GM19238 (cell line): ENCODE data around the gene RNPEPL1.

Experiments
- DNase-seq: peaks from one replicate; pipeline ENCODE4 v3.0.0; 2011; ENCODE audit warnings: low spot score; ENCODE audit not compliant: insufficient read length

RNPEPL1 gene

GRCh38 chr2:240589850-240590525, 21.7 kb downstream of the RNPEPL1 start:
- no peak for DNase-seq

- no peak for DNase-seq
These were observed 22.4 kb downstream of the RNPEPL1 start for GRCh38 chr2:240590681-240591111.

- DNase-seq = no peak
These were observed 22.9 kb downstream of the RNPEPL1 start for GRCh38 chr2:240591226-240591625.

- no peak for DNase-seq
These were observed 23.5 kb downstream of the RNPEPL1 start for GRCh38 chr2:240591784-240592183.

- no peak for DNase-seq
These were observed 24.9 kb downstream of the RNPEPL1 start for GRCh38 chr2:240593026-240593702.

GRCh38 chr2:240593703-240594451, 25.6 kb downstream of the RNPEPL1 start:
- no peak for DNase-seq

- DNase-seq = no peak
These were observed 26.5 kb downstream of the RNPEPL1 start for GRCh38 chr2:240594511-240595380.

GRCh38 chr2:240595381-240596079, 27.2 kb downstream of the RNPEPL1 start:
- no peak for DNase-seq

- DNase-seq = no peak
These were observed 27.8 kb downstream of the RNPEPL1 start for GRCh38 chr2:240596080-240596460.

- no peak for DNase-seq
These were observed 28.2 kb downstream of the RNPEPL1 start for GRCh38 chr2:240596491-240596931.

- DNase-seq = no peak
These were observed 28.8 kb downstream of the RNPEPL1 start for GRCh38 chr2:240597054-240597418.

GRCh38 chr2:240597419-240598181, 29.3 kb downstream of the RNPEPL1 start:
- no peak for DNase-seq

GRCh38 chr2:240598311-240598911, 30.1 kb downstream of the RNPEPL1 start:
- no peak for DNase-seq

- no peak for DNase-seq
These were observed 30.9 kb downstream of the RNPEPL1 start for GRCh38 chr2:240599141-240599583.

GRCh38 chr2:240600451-240600961, 32.2 kb downstream of the RNPEPL1 start:
- DNase-seq = no peak

GRCh38 chr2:240601061-240601830, 33.0 kb downstream of the RNPEPL1 start:
- no peak for DNase-seq

GRCh38 chr2:240601831-240602160, 33.5 kb downstream of the RNPEPL1 start:
- DNase-seq = no peak

GRCh38 chr2:240602266-240603050, 34.2 kb downstream of the RNPEPL1 start:
- DNase-seq = no peak
